HepG2 (cell line): ENCODE measurements around the gene CISH. TPM values are rescaled to one million over a fixed set of nuclear protein-coding genes. Genes with fewer than 3 reads are reported as not detected.

Source experiments
- ATAC-seq: fragments of 200-7000 bp; cut with Tn5 transposase; 3 replicates; pipeline ENCODE4 v1.9.1; 2020; ENCODE audit warnings: mild to moderate bottlenecking, moderate library complexity
- BruUV-seq: library from RNA; stranded (reverse); fragments of 400-500 nt; replicated peaks from 2 replicates; lab custom pipeline; 2021; lab: Mats Ljungman, UMichigan
- CTCF ChIA-PET: fragments of 300-600 bp; formaldehyde crosslinking; extraction: SDS; loops from one replicate; lab custom pipeline; 2021; ENCODE audit warnings: low total read pairs, inconsistent platforms, low intra/inter-chr PET ratio; lab: Yijun Ruan, JAX
- POLR2A ChIA-PET: fragments of 350-600 bp; sonication (Branson Sonifier 250); formaldehyde crosslinking; loops from one replicate; lab custom pipeline; 2020; ENCODE audit warnings: antibody characterized with exemption, inconsistent platforms; lab: Yijun Ruan, JAX
- DNase-seq: peaks from one replicate; pipeline ENCODE4 v3.0.0-alpha.2; 2015; ENCODE audit warnings: low spot score
- FAIRE-seq: peaks from 3 replicates; lab custom pipeline; 2011; peaks lifted over from hg19 to GRCh38; lab: Jason Lieb, UNC
- H2AFZ ChIP-seq: one replicate; pipeline ENCODE4 v1.6.1; 2011; ENCODE audit warnings: low read length, inconsistent platforms
- H3K27ac ChIP-seq: fragments of 300-600 bp; 3 replicates; pipeline ENCODE4 v1.8.0; 2011; ENCODE audit warnings: mixed run types, mild to moderate bottlenecking, mixed read lengths, low read length, inconsistent platforms; ENCODE audit not compliant: insufficient read depth; ENCODE audit errors: extremely low read length
- H3K27me3 ChIP-seq, 2 experiments: fragments of 200-600 bp in 1 of 2; 2 replicates in 1 of 2; 3 replicates in 1 of 2; pipeline versions ENCODE4 v1.6.0 to v1.8.0; 2011; ENCODE audit warnings: low read length in 2 of 2, mild to moderate bottlenecking in 2 of 2, moderate library complexity in 2 of 2, inconsistent platforms in 1 of 2; ENCODE audit not compliant: insufficient read depth in 2 of 2, control insufficient read depth in 1 of 2
- H3K36me3 ChIP-seq, 2 experiments: fragments of 200-600 bp in 1 of 2; replicated peaks in 1 of 2; 2 replicates in 1 of 2; 3 replicates in 1 of 2; pipeline versions ENCODE4 v1.5.1 to v1.8.0; 2011; ENCODE audit warnings: low read length in 2 of 2, inconsistent platforms in 1 of 2; ENCODE audit not compliant: insufficient read depth in 2 of 2, control insufficient read depth in 1 of 2
- H3K4me1 ChIP-seq: 2 replicates; pipeline ENCODE4 v1.5.1; 2012; ENCODE audit warnings: low read length, inconsistent platforms; ENCODE audit not compliant: insufficient read depth
- H3K4me2 ChIP-seq: 2 replicates; pipeline ENCODE4 v1.6.0; 2011; ENCODE audit warnings: low read depth, low read length, inconsistent platforms
- H3K4me3 ChIP-seq, 3 experiments: fragments of 200-600 bp in 1 of 3; sonication (generic), shearing (Covaris generic) in 1 of 3; replicated peaks in 1 of 3; 2 replicates each; pipeline ENCODE4 v1.5.1; 2011 to 2016; ENCODE audit warnings: low read length in 3 of 3, inconsistent platforms in 2 of 3, low read depth in 2 of 3, mild to moderate bottlenecking in 2 of 3, control low read depth in 1 of 3, mixed read lengths in 1 of 3; ENCODE audit not compliant: insufficient read depth in 1 of 3
- H3K79me2 ChIP-seq: one replicate; pipeline ENCODE4 v1.6.1; 2011; ENCODE audit warnings: low read length, inconsistent platforms; ENCODE audit not compliant: insufficient read depth
- H3K9ac ChIP-seq: 2 replicates; pipeline ENCODE4 v1.6.0; 2011; ENCODE audit warnings: mild to moderate bottlenecking, low read depth, low read length, inconsistent platforms; ENCODE audit not compliant: insufficient read depth
- H3K9me3 ChIP-seq: 2 replicates; pipeline ENCODE4 v1.5.1; 2012; ENCODE audit warnings: mild to moderate bottlenecking, low read length
- H4K20me1 ChIP-seq: 2 replicates; pipeline ENCODE4 v1.6.0; 2011; ENCODE audit warnings: inconsistent platforms, mild to moderate bottlenecking, low read length, moderate library complexity; ENCODE audit not compliant: insufficient read depth
- ERF ChIP-seq: IDR thresholded peaks from 2 replicates; pipeline ENCODE4 v1.6.1; 2018; ENCODE audit warnings: missing biosample characterization, missing genetic modification reagents
- MAX ChIP-seq: IDR thresholded peaks from 2 replicates; pipeline ENCODE4 v1.6.1; 2012; ENCODE audit warnings: inconsistent platforms
- NCOA5 ChIP-seq: sonication (generic); formaldehyde crosslinking; IDR thresholded peaks from 2 replicates; pipeline ENCODE4 v1.4.0; 2020; ENCODE audit warnings: missing genetic modification reagents
- NCOR1 ChIP-seq: fragments of 200-600 bp; sonication (generic); IDR thresholded peaks from 2 replicates; pipeline ENCODE4 v1.7.0; 2017; ENCODE audit warnings: antibody characterized with exemption, low read length, borderline replicate concordance
- RBM39 ChIP-seq: fragments of 200-400 bp; formaldehyde crosslinking; IDR thresholded peaks from one replicate; pipeline ENCODE4 v1.6.1; 2018; ENCODE audit warnings: antibody characterized with exemption, mild to moderate bottlenecking, low read depth, low read length; ENCODE audit not compliant: poor library complexity, severe bottlenecking
- RNF219 ChIP-seq: sonication (generic); formaldehyde crosslinking; IDR thresholded peaks from 2 replicates; pipeline ENCODE4 v1.5.0; 2020; ENCODE audit warnings: mild to moderate bottlenecking, missing genetic modification reagents
- SAP130 ChIP-seq: IDR thresholded peaks from 2 replicates; pipeline ENCODE4 v1.6.1; 2016; ENCODE audit warnings: low read depth
- THAP7 ChIP-seq: sonication (generic); formaldehyde crosslinking; IDR thresholded peaks from 2 replicates; pipeline ENCODE4 v1.8.1; 2023; ENCODE audit warnings: mild to moderate bottlenecking, missing genetic modification reagents
- TMF1 ChIP-seq: sonication (generic); formaldehyde crosslinking; IDR thresholded peaks from 2 replicates; pipeline ENCODE4 v1.8.1; 2022; ENCODE audit warnings: low read depth, missing genetic modification reagents
- ZNF224 ChIP-seq: sonication (generic); formaldehyde crosslinking; IDR thresholded peaks from 2 replicates; pipeline ENCODE4 v1.5.0; 2020; ENCODE audit warnings: mild to moderate bottlenecking, missing genetic modification reagents
- ZNF547 ChIP-seq: sonication (generic); formaldehyde crosslinking; IDR thresholded peaks from 2 replicates; pipeline ENCODE4 v1.5.1; 2020; ENCODE audit warnings: mild to moderate bottlenecking, missing genetic modification reagents
- ZNF687 ChIP-seq: sonication (generic); formaldehyde crosslinking; IDR thresholded peaks from 2 replicates; pipeline ENCODE4 v1.5.1; 2020; ENCODE audit warnings: mild to moderate bottlenecking, missing genetic modification reagents, moderate library complexity
- WGBS: methylation state at CpG from one replicate; pipeline ENCODE4 v1.1.6; 2017; ENCODE audit warnings: low lambda C conversion rate; 5-methylcytosine and 5-hydroxymethylcytosine counted together
- in situ Hi-C: cut with HindIII; loops from 2 replicates; pipeline ENCODE4 v1.10.0; 2017; ENCODE audit warnings: low pct_unique_long_range_greater_than_20kb; ENCODE audit not compliant: extremely low pct_ligation_motif_present
- intact Hi-C: fragments of 100-400 bp; cut with micrococcal nuclease; formaldehyde crosslinking; loops from one replicate; pipeline ENCODE4 v1.10.0; 2022; ENCODE audit not compliant: unreplicated experiment
- polyA plus RNA-seq, 8 experiments: library from polyadenylated mRNA; depleted of rRNA in 3 of 8; stranded (reverse) in 7 of 8; unstranded in 1 of 8; fragments of >200 nt; fragmentation: Illumina TruSeq in 4 of 8; extraction: Trizol in 4 of 8; gene quantifications; 2 replicates each; pipeline versions ENCODE4 v1.2.1 to v1.2.3, GENCODE V29; 2011 to 2016; ENCODE audit warnings: low read depth in 4 of 8, missing spikeins in 1 of 8, mixed read lengths in 1 of 8; ENCODE audit not compliant: insufficient read depth in 1 of 8
- total RNA-seq, 5 experiments: library from RNA; depleted of rRNA; stranded (reverse); fragments of >200 nt; fragmentation: Illumina TruSeq; extraction: Trizol; gene quantifications; 2 replicates each; pipeline ENCODE4 v1.2.3, GENCODE V29; 2016; ENCODE audit warnings: low read depth in 1 of 5

CISH gene
- total and polyA plus RNA-seq, 2 of the 13 experiments (the other 11 are each of a cell fraction or from before 2014, with no cell fraction given) = 0.91 to 1.5 TPM

- TF ChIP-seq THAP7 (CRISPR knock-in tag) = no peak
- TF ChIP-seq ZNF224 (CRISPR knock-in tag) = peak; percentile 87; the same call in 1 of the 2 replicates
- 0 out of 2 replicates have a peak, but pooled peaks have one; percentile 55 for TF ChIP-seq TMF1 (CRISPR knock-in tag)
- TF ChIP-seq ERF = peak; percentile 60; the same call in 1 of the 2 replicates
- no peak for TF ChIP-seq NCOA5 (CRISPR knock-in tag)
Measured at GRCh38 chr3:50568947-50569749, 42.4 kb downstream of the CISH start, which contains the start of gene HEMK1 (continued).

GRCh38 chr3:50567386-50568167, 44.0 kb downstream of the CISH start, which contains the start of gene C3orf18:
Gene C3orf18 (minus strand): TSS chr3:50567747. CDS start chr3:50565699, 2,048 bp downstream.
- H3K27me3 ChIP-seq = peaks cover 4 to 21% of the 10 kb centered on the region in 2 experiments; a peak in 3 of 5 replicates
- no TSS peak for BruUV-seq
- H3K36me3 ChIP-seq = no peaks in the 10 kb centered on the region
- FAIRE-seq (peak; percentile 26), DNase-seq (peak; percentile 63), ATAC-seq (peak; percentile 75)
- peak within 1 kb of the TSS; percentile 80 for H3K4me2 ChIP-seq
- no peaks in the 10 kb centered on the region for H3K9me3 ChIP-seq
- H4K20me1 ChIP-seq = no peaks in the 10 kb centered on the region
- no peak within 1 kb of the TSS for H2AFZ ChIP-seq
- CTCF ChIA-PET = no interaction called here
- H3K4me1 ChIP-seq = peaks cover 51% of the 10 kb centered on the region
- peak within 1 kb of the TSS; percentile 62 to 84 (median 82) for H3K4me3 ChIP-seq
- H3K9ac ChIP-seq = peak within 1 kb of the TSS; percentile 41; the same call in 1 of the 2 replicates
- 21% methylated on average over 14 of the region's 53 CpGs for WGBS
- no peak within 1 kb of the TSS for H3K27ac ChIP-seq
- no peaks in the 10 kb centered on the region for H3K79me2 ChIP-seq
- intact Hi-C loops = no loop called here
- POLR2A ChIA-PET = interaction anchor here (0.9 to 2.0 kb wide), 3 partner anchors 34 to 231 kb away, joined by 3 to 9 read pairs (median 6); partner anchors contain the start of gene CISH
- in situ Hi-C loops = no loop called here
- TF ChIP-seq ZNF547 (CRISPR knock-in tag) = peak; percentile 63; the same call in 1 of the 2 replicates
- peak; percentile 78 for TF ChIP-seq ZNF687 (CRISPR knock-in tag)
- no peak for TF ChIP-seq NCOR1
- 0 out of 2 replicates have a peak, but pooled peaks have one; percentile 24 for TF ChIP-seq MAX
- peak; percentile 34 for TF ChIP-seq RBM39
- TF ChIP-seq RNF219 (CRISPR knock-in tag) = no peak
- TF ChIP-seq SAP130 (CRISPR knock-in tag) = peak; percentile 25; the same call in 1 of the 2 replicates
